Effector CD8-positive, alpha-beta T cell (primary cell): ENCODE results near the gene KRT86.
"Not testable (repeated sequence)": the region's sequence is repeated elsewhere in the genome, so short reads cannot be mapped to it uniquely, and the experiment has no call there.

Experiments
- DNase-seq: peaks from one replicate; lab custom pipeline; 2025; lab: John Stamatoyannopoulos, UW

The KRT86 gene

DNA sequence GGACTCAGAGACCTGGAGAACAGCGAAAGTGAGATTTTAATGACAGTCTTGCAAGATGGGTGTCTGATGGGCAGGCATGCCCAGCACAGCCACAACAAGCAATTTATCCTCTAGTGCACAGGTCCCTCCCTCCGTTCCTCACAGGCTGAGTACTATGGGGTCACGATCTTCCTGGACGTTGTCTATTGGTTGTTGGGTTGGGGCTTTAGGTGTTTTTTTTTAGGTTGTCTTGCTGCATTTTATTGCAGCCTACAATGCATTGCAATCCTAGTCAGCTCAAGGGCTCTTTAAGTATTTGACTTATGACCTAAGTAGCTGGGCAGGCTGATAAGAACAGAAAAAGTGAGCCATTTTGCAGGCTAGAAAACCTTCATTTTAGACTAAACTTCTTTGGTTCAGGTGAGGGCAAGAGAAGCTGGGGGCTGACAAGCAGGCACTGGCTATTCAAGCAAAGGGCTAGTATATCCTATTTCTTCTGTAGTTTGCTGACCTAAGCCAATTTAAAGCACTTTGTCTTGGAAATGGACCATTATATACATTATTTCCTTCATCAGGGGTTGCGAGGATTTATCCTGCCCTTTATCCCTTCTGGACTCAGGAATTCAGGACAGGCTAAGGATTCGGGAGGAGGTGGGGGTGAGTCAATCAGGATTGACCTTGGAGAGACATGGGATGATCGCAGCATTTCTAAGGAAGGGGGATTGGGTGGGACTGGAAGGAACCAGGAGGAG, 35.4 kb upstream of the KRT86 start:
- DNase-seq = no peak

DNA sequence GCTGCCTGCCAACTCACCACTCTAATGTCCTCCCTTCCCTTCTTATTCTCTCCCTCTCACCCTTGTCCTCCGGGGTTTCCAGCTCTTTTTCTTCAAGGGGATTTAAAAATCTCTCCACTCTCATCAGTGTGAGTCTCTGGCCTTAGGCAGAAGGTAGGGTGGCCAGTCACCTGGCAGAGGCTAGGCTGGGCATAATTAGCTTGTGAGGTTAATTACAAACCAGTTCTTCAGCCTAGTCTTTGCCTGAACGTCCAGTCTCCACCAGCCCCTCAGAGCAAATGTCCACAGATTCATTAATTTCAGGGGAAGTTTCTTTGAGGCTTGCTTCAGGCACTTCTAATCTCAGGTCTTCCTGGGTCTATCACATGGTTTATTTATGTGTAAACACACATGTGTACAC, 34.7 kb upstream of the KRT86 start:
- no peak for DNase-seq

DNA sequence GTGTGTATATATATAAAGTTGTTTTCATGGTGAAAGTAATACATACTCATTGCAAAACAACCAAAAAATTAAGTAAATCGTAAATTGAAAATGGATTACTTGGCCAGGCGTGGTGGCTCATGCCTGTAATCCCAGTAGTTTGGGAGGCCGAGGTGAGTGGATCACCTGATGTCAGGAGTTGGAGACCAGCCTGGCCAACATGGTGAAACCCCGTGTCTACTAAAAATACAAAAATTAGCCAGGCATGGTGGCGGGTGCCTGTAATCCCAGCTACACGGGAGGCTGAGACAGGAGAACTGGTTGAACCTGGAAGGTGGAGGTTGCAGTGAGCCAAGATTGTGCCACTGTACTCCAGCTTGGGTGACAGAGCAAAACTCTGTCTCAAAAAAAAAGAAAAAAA, 34.2 kb upstream of the KRT86 start:
- DNase-seq = not testable (repeated sequence)

DNA sequence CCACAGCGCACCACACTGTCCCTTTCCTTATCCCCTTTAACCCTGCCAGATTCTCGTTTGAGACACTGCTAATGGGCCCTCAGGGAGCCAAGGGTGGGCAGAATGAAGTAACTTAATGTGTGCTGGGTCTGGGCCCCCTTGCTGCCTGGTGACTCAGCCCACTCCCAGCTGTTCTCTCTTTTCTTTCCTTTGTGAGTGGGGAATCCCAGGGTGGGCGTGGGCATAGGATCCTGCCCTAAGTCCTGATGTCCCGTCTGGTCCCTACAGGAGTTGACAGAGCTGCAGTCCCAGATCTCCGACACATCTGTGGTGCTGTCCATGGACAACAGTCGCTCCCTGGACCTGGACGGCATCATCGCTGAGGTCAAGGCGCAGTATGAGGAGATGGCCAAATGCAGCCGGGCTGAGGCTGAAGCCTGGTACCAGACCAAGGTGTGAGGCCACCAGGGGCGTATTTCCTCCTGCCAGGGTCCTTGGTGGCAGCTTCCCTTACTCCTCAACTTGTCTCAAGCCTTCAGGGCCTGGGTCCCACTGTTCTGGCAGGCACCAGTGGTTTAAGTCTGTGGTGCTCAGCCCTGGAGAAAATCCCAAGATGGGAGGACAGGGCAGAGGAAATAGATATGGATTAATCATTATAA, 33.1 kb upstream of the KRT86 start:
- no peak for DNase-seq

DNA sequence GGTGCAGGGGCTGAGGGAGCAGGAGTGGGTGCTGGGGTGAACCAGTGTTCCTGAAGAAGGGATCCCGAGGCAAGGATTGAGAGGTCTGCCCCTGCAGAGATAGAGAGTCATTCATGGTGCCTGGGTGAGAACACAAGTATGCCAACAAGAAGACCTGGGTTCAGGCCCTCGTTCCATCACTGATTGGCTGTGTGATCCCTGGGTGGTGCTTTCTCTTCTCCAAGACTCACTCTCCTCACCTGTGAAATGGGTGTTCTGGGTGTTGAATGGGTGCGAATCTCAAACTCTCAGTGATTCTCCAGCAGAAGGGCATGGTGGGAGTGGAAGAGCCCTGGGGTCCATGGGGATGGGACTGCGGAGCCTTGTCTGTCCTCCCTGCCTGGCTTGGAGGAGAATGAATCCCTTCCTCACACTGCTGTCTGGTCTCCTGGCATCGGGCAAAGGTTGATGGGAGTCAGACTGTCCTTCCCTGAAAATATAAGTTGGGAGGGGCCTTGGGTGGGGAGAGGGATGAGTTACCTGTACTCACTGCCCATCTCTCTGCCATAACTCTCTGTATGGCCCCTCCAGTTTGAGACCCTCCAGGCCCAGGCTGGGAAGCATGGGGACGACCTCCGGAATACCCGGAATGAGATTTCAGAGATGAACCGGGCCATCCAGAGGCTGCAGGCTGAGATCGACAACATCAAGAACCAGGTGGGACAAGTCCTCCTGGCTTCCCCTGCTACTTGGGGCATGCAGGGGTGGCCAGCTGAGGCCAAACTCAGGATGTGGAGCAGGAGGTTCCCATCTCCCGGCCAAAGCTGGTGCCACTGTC, 31.8 kb upstream of the KRT86 start:
- DNase-seq = no peak

DNA sequence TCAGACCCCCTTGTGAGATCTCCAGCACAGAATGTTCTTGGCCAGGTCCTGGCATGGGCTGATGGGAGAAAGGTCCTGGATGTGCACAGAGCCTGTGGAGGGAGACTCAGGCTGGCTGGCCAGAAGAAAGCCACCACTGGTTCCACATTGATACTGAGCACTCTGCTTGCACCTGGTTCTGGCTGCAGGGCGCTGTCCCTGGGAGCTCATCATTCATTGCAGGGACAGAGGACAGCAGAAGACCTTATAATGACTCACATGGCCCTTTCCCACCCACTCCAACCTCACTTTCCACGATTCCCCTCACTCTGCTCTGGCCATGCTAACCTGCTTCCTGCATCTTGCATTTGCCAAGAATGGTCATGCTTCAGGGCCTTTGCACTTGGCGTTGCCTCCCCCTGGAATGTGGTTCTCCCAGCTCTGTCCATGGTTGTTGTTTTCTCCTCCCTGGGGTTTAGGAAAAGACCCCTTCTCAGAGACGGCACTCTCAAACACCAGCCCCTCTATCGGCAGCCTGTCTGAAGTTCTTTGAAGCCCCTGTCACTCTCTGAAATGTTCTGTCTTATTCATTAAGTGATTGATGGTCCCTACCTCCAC, 31.1 kb upstream of the KRT86 start:
- no peak for DNase-seq

DNA sequence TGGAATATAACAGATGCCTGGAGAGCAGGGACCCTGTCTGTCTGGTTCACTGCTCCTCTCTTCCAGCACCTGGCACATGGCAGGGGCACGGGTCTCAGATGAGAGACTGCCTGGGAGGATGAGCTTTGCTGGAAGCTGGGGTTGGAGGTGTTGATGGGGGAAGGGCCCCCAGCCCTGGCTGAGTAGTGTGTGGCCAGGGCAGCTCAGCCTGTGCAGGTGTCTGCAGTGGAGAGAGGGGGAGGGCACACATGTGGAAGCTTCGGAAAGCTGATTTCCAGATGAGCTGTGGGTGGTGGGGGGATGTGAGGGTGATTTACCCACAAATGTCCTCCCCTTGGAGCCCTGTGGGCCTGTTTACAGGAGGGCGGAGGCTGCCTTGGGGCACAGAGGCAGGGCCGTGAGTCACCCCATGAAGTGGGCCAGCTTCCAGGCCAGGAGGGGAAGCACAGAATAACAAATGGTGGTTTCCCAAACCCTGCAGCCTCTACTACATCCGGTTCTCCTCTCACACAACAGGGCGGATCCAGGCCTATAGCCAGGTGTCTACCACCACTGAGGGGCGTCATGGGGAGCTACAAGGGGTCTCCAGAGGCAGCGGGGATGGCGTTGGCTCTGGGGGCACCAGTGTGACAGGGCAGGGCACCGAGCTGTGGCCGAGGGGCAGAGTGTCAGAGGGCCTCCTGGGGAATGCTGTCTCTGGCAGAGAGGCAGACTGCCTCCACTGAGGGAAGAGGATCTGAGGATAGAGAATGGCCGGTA, 30.4 kb upstream of the KRT86 start:
- DNase-seq = no peak

DNA sequence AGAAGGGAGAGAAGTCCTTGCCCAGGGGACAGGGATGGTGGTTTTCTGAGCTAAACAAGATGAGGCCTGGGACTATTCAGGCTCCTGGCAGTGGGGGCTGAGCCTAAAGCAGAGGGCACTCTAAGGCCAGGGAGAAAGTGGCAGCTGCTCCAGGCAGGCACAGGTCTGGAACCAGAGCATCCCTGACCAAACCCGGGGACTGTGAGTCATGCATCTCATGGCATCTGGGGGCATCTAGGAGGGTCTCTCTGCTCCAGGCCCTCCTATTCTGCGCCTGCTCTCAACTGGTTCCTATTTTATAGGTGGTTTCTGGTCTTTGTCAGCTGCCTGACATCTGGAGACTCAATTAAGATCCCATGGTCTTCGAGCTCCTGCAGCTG, 29.8 kb upstream of the KRT86 start:
- no peak for DNase-seq

DNA sequence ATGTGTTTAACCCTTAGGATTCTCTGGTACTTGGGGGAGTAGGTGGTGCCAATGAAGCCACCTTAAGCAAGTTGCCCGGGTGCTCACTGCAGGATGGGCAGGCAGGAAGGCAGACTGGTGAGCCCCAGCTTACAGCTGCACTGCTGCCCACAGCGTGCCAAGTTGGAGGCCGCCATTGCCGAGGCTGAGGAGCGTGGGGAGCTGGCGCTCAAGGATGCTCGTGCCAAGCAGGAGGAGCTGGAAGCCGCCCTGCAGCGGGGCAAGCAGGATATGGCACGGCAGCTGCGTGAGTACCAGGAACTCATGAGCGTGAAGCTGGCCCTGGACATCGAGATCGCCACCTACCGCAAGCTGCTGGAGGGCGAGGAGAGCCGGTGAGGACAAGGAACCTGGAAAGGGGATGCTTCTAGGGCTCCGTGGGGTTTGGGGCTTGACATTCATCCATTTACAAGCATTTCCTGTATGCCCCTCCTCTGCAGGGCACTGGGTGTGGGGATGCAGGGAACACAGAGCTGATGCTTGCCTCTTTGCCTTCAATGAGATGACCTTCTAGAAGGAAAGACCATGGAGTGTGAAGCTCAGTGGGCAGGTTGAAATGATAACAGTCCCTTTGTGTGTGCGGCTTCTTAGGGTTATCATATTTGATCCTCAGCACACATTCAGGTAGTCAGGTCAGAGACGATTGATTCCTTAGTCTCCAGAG, 29.0 kb upstream of the KRT86 start:
- no peak for DNase-seq

DNA sequence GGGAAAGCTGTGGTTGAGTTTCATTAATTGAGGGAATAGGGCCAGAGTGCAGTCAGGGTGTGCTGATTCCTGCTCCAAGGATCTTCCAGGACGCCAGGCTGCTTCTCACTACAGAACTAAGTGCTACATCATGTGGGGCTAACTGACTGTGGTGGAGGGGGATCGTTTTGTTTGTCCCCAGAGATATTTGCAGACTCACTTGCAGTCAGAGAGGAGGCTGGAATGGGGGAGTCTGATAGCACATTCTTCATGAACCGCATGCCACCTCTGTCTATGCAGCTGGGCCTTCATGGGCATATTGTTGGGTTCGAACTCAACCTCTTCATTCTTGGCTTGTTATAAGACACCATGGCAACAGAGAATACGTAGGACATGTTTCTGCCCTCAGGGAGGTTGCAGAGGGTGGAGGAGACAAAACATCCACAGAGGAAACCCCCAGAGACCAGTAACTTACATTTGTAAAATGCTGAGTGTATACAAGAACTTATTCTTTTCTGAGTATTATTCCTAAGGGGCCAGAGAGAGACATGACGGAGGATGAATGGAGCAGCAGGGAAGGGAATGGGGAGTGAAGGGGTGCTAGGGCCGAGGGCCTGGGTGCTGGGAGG, 28.4 kb upstream of the KRT86 start:
- no peak for DNase-seq

DNA sequence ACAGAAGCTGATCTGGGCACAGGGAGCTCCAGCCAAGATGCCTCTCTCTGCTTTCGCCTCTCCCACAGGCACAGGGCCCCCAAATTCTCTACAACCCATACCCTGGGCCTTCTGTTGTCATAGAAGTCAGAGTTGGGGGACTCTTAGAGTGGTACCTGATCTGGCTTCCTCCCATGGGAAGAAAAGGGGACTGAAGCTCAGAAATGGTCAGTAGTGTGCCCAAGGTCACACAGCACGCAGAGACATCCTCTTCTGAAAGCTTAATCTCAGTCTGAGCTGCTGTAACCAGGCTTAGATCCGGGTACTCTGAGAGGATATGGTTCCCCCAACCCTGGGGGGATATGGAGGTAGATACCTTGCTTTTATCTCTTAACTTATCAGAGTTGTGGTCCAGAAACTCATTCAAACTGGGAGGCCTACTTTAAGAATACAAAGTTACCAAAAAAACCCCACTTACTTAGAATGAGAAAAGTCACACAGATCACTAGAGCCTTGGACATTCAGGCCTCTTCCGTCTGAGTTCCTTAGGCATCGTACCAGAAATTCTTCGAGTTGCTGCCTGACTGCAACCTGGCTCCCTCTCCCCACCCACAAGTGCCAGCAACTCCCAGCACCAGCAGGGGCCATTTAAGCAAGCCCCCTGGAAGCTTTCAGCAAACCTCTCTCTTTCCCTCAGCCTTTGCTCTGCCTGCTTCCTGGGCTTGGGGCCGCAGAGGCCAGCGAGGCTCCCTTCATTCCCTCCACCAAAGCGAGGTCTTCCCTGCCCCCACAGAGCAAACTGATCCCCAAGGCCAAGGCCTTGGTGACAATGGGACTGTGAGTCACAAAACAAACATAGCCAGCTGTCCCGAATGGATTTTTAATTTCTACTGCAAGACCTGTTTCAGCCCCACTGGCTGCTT, 27.5 kb upstream of the KRT86 start:
- DNase-seq = no peak

DNA sequence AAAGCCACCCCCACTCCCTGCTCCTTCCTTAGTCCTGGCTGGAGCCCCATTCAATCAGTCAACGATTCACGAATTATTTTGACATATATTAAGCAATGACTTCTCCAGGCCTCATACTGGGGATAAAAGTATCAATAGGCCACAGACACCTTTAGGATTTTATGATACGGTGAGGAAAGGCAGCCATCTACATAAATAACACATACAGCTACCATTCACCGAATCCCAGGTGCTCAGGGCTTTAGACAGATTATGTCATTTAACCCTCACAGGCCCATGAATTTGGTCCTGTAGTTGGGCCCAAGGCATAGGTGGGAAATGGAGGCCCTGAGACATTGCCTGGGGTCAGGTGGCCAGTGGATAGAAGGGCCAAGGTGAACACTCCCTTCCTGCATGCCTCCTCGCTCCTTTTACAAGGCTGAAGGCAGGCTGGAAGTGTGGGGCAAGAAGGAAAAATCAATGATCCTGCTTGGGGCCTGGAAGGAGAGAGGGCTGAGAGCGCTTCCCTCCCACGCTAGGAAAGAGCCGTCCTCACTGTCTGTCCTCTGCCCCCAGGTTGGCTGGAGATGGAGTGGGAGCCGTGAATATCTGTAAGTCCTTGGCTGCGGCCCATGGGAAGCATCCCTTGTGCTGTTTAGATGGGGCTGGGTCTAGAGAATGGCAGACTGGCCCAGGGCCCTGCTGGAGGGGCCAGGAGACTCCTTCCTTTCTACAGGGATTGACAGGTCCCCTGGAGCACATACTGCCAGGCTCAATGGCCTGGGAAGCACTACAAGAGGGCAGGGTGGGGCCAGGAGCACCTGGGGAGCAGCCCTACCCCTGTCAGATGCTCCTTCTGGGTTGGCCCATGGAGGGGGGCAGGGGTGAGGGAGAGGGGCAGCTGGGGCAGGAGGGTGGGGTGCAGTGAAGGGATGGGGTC, 26.6 kb upstream of the KRT86 start:
- DNase-seq = no peak

DNA sequence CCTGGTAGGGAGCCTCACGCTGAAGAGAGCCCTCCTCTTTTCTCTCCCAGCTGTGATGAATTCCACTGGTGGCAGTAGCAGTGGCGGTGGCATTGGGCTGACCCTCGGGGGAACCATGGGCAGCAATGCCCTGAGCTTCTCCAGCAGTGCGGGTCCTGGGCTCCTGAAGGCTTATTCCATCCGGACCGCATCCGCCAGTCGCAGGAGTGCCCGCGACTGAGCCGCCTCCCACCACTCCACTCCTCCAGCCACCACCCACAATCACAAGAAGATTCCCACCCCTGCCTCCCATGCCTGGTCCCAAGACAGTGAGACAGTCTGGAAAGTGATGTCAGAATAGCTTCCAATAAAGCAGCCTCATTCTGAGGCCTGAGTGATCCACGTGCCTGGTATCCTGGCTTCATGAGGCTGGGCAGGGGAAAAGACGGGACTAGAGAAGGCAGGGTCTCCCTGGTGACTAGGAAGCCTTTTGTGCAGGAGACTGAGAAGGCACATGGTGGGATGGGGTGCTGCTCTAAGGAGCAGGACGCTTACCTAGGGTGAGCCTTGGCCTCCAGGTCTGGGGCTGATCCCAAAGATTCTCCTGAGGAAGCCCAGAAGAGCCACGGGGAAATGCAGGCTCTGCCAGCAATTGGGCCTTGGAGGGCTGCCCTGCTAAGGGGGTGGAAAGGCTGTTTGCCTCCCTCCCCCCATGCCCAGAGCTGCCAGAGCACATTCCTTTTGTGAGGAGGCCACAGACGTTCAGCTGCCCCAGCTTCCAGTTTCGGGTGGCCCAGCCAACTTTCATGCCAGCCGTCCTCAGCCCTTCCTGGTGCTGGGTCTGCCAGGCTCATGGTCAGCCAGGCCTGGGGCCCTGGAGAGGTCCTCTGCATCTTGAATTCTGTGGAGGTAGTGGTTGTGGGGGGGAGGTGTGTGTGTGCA, 25.6 kb upstream of the KRT86 start:
- no peak for DNase-seq

DNA sequence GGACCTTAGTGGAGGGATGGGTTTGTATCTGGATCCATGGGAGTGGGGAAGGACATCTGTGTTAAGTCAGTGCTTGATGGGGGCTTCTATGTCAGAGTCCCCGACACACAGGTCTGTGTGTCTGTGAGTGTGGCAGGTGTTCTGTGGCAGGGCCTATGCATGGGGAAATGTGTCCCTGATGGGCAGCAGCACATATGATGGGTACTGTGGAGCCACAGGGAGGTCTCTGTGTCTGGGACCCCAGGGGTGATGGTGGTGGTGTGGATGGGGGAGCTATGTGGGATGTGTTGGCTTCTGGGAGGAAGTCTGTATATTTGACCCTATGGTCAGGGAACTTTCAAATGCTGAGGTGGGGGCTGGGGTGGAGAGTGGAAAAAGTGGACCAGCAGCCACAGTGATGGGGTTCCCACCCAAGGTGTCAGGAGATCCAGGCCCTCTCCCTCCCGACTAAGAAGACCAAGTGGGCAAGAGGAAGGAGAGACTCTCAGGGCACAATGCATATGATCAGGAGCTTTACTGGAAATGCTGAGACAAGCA, 24.9 kb upstream of the KRT86 start:
- no peak for DNase-seq

DNA sequence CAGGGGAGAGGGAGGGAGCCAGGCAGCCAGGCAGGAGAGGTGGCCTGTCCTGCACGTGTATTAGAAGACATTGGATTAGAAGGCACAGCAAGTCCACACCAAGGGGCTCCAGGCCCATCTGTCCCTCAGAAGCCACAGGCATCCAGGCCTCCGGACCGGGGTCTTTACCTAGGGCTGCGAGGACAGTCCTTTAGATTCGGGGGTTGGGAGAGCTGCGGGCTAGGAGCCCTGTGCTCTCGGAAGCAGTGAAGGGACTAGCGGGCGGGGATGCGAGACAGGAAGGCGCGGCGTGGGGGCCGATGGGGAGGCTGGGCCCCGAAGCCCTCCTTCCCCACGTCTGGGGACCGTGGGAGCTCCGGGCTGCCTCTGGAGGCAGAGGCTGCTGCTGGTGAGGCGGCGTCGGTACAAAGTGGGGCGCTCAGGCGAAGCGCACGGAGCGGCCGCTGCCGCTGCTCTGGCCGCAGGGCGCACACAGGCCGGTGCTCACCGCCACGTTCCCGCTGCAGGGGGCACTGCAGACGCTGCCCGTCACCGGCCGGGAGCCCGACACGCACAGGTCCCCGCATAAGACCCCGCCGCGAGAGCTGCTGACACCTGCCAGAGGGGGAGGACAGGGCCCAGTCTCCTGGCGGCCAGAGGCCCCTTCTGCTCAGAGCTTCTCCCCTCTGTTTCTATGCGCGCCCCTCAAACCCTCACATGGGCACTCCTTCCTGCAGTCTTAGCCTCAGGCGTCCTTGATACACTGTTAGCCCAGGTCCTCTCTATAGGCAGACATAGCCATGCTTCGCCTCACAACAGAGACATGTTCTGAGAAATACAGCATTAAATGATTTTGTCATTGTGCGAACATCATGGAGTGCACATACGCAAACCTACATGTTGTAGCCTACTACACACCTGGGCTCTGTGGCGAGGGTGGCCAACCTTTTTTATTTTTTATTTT, 24.1 kb upstream of the KRT86 start:
- no peak for DNase-seq

DNA sequence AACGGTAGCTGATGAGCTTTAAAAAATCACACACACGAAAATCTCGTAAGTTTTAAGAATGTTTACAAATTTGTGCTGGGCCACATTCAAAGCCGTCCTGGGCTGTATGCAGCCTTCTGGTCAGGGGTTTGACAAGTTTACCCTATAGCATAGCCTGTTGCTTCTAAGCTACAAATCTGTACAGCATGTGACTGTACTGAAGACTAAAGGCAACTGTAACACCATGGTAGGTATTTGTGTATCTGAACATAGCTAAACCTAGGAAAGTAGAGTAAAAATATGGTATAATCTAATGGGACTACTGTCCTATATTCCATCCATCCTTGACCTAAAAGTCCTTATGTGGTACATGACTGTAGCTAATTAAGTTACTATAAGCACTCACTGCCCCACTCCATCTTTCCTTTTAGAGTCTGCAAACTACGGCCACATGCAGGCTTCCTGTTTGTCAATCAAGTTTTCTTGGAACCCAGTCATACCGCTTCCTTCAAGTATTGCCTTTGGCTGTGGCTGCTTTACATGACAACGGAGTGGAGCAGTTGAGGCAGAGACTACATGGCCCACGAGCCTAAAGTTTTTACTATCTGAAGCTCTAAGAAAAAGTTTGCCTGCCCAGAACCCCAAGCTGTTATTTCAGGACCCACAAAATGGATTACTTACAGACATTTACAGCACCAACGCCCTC, 22.9 kb upstream of the KRT86 start:
- DNase-seq = no peak
